Endothelial cell (in vitro differentiated cells): Measurements from ENCODE around the gene HAPLN3. TPM values are rescaled to one million over a fixed set of nuclear protein-coding genes. Genes with fewer than 3 reads are reported as not detected.

ENCODE experiments used
- DNase-seq: peaks from one replicate; pipeline ENCODE4 v3.0.0; 2021; ENCODE audit warnings: low spot score
- H3K27ac Mint-ChIP-seq: one replicate; pipeline ENCODE4 v1.8.0; 2021; ENCODE audit warnings: mixed read lengths, inconsistent platforms; ENCODE audit not compliant: unreplicated experiment
- H3K27me3 Mint-ChIP-seq: one replicate; pipeline ENCODE4 v1.8.0; 2021; ENCODE audit warnings: mild to moderate bottlenecking, moderate library complexity, mixed read lengths, inconsistent platforms; ENCODE audit not compliant: unreplicated experiment
- H3K36me3 Mint-ChIP-seq: one replicate; pipeline ENCODE4 v1.8.0; 2021; ENCODE audit warnings: mild to moderate bottlenecking, low read depth, mixed read lengths, inconsistent platforms; ENCODE audit not compliant: unreplicated experiment
- H3K4me1 Mint-ChIP-seq: one replicate; pipeline ENCODE4 v1.8.0; 2021; ENCODE audit warnings: mild to moderate bottlenecking, mixed read lengths, inconsistent platforms; ENCODE audit not compliant: unreplicated experiment
- H3K4me3 Mint-ChIP-seq: one replicate; pipeline ENCODE4 v1.8.0; 2021; ENCODE audit warnings: mild to moderate bottlenecking, mixed read lengths, inconsistent platforms; ENCODE audit not compliant: unreplicated experiment
- H3K9me3 Mint-ChIP-seq: one replicate; pipeline ENCODE4 v1.8.0; 2021; ENCODE audit warnings: mixed read lengths, inconsistent platforms; ENCODE audit not compliant: unreplicated experiment
- CTCF ChIP-seq: fragments of 200-600 bp; sonication (generic); IDR thresholded peaks from one replicate; pipeline ENCODE4 v1.5.0; 2021; ENCODE audit warnings: antibody characterized with exemption; ENCODE audit not compliant: unreplicated experiment
- total RNA-seq: library from RNA; stranded (reverse); fragmentation: NEBNext Ultra II Directional; extraction: Animal tissue kit (Norgen Biotek cat#: 25700); gene quantifications from one replicate; pipeline ENCODE4 v1.2.1, GENCODE V29; 2021; ENCODE audit not compliant: unreplicated experiment

The HAPLN3 gene
- total RNA-seq, 1 donor from 2014 or later = 137 TPM

- H3K27ac Mint-ChIP-seq = no peak overlapping the region
- DNase-seq = no peak
- no peaks in the 10 kb centered on the region for H3K9me3 Mint-ChIP-seq
- no peak for TF ChIP-seq CTCF
- peaks cover 24% of the 10 kb centered on the region for H3K36me3 Mint-ChIP-seq
- H3K27me3 Mint-ChIP-seq = peaks cover 12% of the 10 kb centered on the region
- H3K4me3 Mint-ChIP-seq = peak overlapping the region; percentile 79
- peaks cover 29% of the 10 kb centered on the region for H3K4me1 Mint-ChIP-seq
These were observed 6.3 kb upstream of the HAPLN3 start for GRCh38 chr15:88901508-88902220.

GRCh38 chr15:88900982-88901418, 5.7 kb upstream of the HAPLN3 start:
- H3K4me1 Mint-ChIP-seq = peaks cover 34% of the 10 kb centered on the region
- peaks cover 10% of the 10 kb centered on the region for H3K27me3 Mint-ChIP-seq
- no peak for DNase-seq
- peaks cover 22% of the 10 kb centered on the region for H3K36me3 Mint-ChIP-seq
- no peak for TF ChIP-seq CTCF
- no peak overlapping the region for H3K27ac Mint-ChIP-seq
- no peaks in the 10 kb centered on the region for H3K9me3 Mint-ChIP-seq
- peak overlapping the region; percentile 26 for H3K4me3 Mint-ChIP-seq

- Mint-ChIP-seq H3K9me3 (no peaks in the 10 kb centered on the region), H3K36me3 (peaks cover 21% of the 10 kb centered on the region), H3K4me1 (peaks cover 39% of the 10 kb centered on the region), H3K27me3 (peaks cover 10% of the 10 kb centered on the region), H3K4me3 (peak overlapping the region; percentile 26), H3K27ac (no peak overlapping the region)
- no peak for DNase-seq
- no peak for TF ChIP-seq CTCF
These were observed 5.1 kb upstream of the HAPLN3 start for GRCh38 chr15:88900309-88900981.

GRCh38 chr15:88899251-88899650, 3.9 kb upstream of the HAPLN3 start:
- DNase-seq = no peak
- H3K27me3 Mint-ChIP-seq = peaks cover 10% of the 10 kb centered on the region
- H3K4me3 Mint-ChIP-seq = no peak overlapping the region
- peaks cover 36% of the 10 kb centered on the region for H3K4me1 Mint-ChIP-seq
- H3K36me3 Mint-ChIP-seq = peaks cover 21% of the 10 kb centered on the region
- TF ChIP-seq CTCF = no peak
- no peak overlapping the region for H3K27ac Mint-ChIP-seq
- H3K9me3 Mint-ChIP-seq = no peaks in the 10 kb centered on the region

GRCh38 chr15:88898736-88899135, 3.4 kb upstream of the HAPLN3 start:
- TF ChIP-seq CTCF = no peak
- peaks cover 32% of the 10 kb centered on the region for H3K4me1 Mint-ChIP-seq
- peak overlapping the region; percentile 67 for H3K27ac Mint-ChIP-seq
- DNase-seq = no peak
- H3K36me3 Mint-ChIP-seq = peaks cover 17% of the 10 kb centered on the region
- H3K9me3 Mint-ChIP-seq = no peaks in the 10 kb centered on the region
- no peak overlapping the region for H3K4me3 Mint-ChIP-seq
- H3K27me3 Mint-ChIP-seq = peaks cover 10% of the 10 kb centered on the region
